ENCODE results near the gene NCS1.

Gene NCS1

GRCh38 chr9:130177898-130178805, 5.9 kb downstream of the NCS1 start:
- DNase-seq = no peak

GRCh38 chr9:130179331-130179907, 7.2 kb downstream of the NCS1 start:
- no peak for DNase-seq

GRCh38 chr9:130180516-130180915, 8.3 kb downstream of the NCS1 start:
- no peak for DNase-seq

GRCh38 chr9:130181678-130182380, 9.6 kb downstream of the NCS1 start:
- DNase-seq = no peak

DNA sequence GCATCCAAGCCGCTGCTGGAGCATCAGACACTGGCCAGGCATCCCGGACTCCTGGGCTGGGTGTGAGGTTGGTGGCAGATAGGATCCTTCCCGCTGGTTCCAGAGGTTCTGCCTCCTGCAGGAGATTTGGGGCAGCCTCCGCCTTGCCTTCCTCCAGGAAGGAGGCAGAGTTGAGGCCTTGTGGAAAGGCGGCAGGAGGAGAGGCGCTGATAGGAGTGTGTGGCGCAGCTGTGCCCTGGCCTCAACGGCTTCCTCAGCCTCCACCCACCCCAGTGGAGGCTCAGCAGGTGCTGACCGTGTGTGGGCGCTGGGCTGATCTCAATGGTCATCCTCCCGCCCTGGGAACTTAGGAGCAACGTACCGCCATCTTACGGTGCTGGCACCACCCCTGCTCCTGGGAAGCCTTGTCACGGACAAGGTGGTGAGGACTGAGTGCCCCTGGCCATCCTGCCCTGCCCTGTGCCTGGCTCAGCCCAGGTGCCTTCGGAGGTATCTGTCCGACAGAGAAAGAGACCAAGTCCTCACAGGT, 10.2 kb downstream of the NCS1 start:
- DNase-seq = no peak

DNA sequence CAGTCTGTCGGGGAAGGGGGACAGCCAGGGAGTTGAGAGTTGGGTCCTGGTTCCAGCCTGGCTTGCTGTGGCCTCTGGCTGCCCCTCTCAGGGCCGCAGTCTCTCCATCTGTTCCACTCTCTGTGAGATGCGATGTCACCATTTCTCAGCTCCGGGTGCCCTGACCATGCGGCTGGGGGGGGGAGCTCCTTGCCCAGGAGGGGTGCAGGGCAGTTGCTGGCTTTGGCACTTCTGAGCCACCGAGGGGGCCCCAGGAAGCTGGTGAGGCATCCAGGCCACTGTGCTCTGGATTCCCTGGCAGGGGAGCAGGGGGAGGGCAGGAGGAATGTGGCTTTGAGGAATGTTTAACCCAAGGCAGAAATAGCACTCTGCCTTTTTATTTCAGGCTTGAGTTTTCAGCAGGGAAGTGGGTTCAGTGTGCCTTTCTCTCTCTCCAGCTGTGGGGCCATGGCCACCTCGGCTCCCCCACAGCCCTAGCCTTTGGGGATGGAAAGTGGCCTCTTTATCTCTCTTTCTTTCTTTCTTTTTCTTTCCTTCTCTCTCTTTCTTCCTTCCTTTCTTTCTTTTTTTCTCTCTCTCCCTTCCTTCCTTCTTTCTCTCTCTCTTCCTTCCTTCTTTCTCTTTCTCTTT, 11.0 kb downstream of the NCS1 start:
- no peak for DNase-seq

GRCh38 chr9:130185017-130185416, 12.8 kb downstream of the NCS1 start:
- no peak for DNase-seq

DNA sequence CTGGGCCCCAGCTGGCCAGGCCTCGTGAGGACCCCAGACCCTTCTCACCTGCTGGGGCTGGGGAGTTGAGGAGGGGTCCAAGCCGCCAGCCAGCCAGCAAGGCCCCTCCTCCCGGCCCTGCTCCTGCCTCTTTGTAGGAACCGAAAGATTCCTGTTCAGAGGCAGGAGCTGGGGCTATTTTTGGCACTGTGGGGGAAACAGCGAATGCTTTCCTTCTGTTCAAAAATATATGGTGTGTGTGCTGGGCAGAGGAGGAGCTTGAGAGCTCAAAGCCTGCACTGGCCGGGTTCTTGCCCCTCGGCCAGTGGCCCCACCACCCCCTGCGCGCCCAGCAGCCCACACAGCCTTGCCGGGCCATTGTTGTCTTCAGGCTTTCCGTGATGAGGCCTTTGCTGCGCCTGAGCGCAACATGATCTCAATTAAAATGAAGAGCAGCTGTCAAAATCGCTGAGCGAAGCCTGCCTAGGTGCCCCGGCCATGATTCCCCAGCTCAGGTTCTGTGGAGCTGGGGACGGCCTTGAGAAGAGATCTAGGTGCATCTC, 13.4 kb downstream of the NCS1 start:
- DNase-seq = no peak

DNA sequence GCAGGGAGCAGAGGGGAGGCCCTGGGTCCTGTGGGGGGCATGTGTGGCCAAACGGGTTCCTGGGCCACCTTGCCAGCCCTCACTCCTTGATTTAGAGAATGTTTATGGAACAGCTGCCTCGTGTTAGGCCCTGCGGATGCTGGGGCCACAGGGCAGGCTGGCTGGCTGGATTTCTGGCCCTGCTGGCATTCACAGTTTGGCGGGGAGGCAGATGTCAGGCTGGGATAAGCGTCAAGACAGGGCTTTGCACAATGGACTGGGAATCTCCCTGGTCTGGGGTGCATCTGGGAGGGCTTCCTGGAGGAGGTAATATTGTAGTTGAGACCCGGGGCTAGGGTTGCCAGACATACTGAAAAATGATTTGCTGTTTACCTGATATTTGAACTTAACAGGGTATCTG, 13.8 kb downstream of the NCS1 start:
- no peak for DNase-seq

GRCh38 chr9:130186839-130187522, 14.8 kb downstream of the NCS1 start:
- no peak for DNase-seq

- no peak for DNase-seq
These were observed 15.3 kb downstream of the NCS1 start for GRCh38 chr9:130187523-130187846.

DNA sequence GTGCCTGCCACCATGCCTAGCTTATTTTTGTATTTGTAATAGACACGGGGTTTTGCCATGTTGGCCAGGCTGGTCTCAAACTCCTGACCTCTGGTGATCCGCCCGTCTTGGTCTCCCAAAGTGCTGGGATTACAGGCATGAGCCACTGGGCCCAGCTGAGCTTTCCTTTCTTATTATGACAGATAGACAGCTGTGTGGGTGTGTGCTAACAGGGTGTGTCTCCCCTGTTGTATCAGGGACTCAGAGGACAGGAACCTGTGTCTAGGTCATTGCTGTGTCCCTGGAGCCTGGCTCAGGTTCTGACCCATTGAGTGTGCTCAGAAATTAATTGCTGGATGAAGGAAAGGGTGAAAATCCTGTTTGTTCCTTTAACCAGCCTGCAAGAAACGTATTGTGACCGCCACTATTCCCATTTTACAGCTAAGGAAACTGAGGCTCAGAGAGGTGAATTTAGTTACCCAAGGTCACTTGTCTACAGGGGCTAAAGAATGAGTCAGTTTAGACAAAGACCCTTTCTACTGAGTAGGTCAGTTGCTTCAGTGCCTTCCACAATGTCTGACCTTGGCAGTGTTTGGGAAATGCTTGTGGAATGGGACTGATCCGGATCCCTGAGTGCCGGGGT, 16.8 kb downstream of the NCS1 start:
- no peak for DNase-seq

DNA sequence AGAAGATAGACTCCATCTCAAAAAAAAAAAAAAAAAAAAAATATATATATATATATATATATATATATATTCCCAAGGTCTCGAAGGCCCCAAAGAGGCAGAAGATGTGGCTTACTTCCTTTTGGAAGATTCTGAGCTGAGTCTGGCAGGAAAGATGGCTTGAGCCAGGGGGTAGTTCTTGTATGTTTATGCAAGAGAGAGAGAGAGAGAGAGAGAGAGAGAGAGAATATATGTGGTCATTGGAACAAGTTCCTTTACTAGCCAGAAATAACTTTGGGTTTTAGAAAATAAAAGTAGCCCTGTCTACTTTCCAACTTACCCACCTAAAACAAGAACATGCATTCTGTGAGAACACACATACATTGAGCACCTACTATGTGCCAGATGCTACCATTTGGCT, 17.6 kb downstream of the NCS1 start:
- no peak for DNase-seq

DNA sequence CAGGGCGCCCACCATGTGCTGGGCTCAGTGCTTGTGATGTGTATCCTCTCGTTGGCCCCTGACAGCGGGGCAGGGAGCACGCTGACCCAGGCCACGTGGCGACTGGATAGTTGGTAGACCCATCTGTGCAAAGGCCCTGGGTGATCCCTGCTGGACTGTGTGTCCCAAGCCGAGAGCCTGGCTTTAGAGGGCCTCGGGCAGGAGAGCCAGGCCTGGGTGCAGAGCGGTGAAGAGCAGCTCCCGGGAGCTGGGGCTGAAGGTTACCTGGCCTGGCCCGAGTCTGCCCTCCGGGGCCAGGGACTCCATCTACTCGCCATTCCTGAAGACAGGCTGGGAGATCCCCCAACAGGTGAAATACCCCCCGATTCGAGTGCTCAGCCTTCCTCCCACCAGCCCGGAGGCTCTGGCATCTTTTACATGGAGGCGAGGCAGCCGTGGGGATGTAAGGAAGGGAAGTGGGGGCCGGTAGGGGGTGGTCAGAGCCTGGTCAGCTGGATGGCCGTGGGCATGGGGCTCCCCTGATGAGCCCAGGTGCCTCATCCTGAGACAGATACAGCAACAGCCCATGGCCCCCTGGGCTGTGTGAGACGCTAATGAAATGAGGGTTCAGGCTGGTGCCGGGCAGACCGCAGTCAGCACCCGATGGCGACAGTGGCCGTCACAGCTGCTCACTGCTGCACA, 19.0 kb downstream of the NCS1 start:
- DNase-seq = no peak

GRCh38 chr9:130191749-130192120, 19.5 kb downstream of the NCS1 start:
- no peak for DNase-seq

- DNase-seq = peak; percentile 13
These were observed 20.3 kb downstream of the NCS1 start for GRCh38 chr9:130192382-130192999.

GRCh38 chr9:130193103-130193502, 20.9 kb downstream of the NCS1 start:
- DNase-seq = no peak

GRCh38 chr9:130193531-130194377, 21.6 kb downstream of the NCS1 start:
- no peak for DNase-seq

DNA sequence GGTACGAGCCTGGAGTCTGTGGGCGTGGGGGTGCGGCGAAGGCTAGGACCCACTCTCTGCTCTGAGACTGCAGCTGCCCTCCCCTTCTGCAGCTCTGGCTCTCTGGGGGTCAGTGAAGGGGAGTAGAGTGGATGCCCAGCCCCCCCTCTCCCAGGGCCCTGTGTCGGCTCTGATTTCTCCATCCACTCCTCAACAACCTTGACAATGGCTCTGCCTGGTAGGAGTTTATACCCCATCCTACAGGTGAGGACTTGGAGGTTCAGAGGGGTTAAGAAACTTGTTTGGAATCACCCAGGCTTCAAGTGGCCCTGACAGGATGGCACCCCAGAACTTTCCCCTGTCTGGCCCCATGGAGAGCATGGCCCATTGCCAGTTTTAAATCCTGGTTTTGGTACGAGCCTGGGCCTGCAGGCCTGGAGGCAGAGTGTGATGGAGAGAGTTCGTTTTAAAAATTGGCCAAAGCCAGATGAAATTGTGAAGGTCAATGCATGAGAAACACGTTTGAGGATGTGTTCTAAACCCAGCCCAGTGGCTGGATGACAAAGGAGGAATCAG, 22.3 kb downstream of the NCS1 start:
- DNase-seq = peak; percentile 17

GRCh38 chr9:130195638-130196037, 23.4 kb downstream of the NCS1 start:
- DNase-seq = no peak
